NAMALWA (cell line): ENCODE results near the gene AP5B1.

Source experiments
- DNase-seq: peaks from one replicate; pipeline ENCODE4 v3.0.0-alpha.2; 2015; ENCODE audit warnings: low spot score

The AP5B1 gene, protein sequence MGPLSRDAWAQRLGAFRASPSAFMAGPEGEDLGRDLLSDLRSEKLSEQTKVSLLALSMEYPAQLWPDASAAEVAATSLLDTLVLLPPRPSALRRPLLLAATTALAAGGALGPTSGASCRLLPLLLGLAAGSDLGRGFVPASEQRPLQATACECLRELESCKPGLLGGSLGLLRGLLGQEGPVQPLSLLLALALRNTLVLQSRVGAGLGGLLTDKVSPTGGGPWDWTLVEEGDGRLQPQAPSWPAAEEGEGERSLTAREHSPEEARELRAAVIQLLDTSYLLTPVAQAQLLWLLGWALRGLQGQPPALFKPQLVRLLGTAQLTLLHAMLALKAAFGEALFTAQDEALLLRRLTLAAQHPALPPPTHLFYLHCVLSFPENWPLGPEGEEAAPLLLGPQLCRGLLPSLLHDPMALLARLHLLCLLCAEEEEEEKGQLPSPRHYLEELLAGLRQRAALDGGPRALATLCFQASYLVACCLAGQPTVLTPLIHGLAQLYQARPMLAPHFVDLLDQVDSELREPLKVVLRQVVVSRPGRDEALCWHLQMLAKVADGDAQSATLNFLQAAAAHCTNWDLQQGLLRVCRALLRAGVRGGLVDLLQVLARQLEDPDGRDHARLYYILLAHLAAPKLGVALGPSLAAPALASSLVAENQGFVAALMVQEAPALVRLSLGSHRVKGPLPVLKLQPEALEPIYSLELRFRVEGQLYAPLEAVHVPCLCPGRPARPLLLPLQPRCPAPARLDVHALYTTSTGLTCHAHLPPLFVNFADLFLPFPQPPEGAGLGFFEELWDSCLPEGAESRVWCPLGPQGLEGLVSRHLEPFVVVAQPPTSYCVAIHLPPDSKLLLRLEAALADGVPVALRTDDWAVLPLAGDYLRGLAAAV

DNA sequence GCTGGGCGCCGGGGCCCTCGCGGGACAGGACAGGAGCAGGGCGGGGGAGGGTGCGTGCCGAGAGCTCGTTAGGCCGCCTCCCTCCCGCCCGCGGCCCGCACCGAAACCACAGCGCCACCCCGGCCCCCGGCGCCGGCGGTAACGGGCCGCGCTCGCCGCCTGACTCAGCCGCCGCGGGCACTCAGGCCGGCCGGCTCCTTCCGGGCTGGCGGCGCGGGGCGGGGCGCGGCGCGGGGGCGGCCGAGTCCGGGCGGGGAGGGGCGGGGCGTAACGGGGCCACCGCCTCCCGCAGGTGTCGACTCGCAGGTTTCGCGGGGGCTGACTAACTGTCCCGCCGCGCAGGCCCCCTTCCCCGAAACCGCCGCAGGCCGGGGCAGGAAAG, at the start of gene AP5B1:
Gene AP5B1 (minus strand): TSS at position 207 of the 382 bp plus-strand sequence. CDS start 385 bp downstream, outside the sequence.
- DNase-seq, result peak; percentile 75

DNA sequence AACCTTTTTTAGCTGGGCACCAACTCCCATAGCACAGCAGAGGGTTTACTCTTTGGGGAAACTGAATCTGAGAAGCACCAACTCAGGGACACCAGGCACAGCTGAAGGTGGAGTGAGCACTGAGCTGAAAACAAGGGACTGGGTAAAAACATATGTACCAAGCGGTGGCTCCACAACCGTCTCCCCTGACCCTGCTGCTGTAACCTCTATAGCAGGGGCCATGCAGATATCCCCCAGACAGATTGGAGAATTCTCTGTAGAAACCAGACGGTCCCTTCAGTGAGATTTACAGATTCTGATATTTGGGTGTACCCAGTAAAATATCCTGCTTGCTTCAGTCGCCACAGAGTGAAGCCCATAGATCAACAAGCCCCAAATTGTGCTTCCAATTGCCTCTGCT, 48.7 kb upstream of the AP5B1 start:
- DNase-seq, result no peak

GRCh38 chr11:65826984-65827735, 46.4 kb upstream of the AP5B1 start:
- no peak for DNase-seq

DNA sequence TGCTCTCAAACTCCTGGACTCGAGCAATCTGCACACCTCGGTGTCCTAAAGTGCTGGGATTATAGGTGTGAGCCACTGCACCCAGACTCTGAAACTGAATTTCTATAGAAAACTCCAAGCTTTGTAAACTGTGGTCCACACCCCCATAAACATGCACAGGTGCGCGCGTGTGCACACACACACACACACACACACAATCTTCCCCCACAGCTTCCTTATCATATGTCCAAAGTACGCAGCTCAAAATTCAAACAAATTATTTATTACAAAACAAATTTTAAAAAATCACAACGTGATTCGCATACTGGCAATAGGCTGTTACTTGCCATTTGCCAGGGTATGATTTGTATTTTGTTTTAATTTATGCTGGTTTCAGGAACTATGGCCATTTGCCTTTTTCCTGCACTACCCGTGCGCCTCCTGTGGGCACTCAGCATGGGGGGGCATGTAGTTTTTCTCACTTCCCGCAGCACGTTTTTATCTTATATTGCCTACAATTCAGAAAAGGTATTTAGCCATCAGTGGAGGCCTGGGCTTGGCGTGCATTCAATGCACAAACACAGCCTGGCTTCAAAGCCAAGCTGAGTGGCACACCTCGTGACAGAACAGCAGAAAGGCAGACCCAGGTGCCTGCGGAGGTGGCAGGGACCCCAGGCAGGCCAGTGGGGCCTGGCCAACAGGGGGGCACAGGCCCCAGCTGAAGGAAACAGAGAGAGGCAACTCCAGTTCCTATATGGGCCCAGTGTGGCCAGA, 42.2 kb upstream of the AP5B1 start:
- DNase-seq, result no peak

DNA sequence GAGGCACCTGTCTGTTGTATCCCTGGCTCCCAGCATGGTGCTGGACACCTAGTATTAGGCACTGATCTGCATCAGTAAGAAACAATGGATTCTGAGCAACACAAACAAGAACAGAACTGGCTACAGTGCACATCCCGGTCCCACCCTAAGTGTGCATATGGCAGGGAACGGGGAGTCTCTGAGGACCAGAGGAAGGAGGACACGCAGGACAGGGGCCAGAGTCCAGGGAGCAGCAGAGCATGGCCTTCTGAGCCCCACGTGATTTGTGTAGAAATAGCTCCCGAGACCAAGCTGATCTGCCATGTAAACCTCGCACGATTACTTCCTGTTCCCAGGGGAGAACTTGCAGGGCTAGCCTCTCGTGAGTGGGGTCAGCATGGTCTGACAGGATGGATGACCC, 40.3 kb upstream of the AP5B1 start:
- DNase-seq, result no peak

DNA sequence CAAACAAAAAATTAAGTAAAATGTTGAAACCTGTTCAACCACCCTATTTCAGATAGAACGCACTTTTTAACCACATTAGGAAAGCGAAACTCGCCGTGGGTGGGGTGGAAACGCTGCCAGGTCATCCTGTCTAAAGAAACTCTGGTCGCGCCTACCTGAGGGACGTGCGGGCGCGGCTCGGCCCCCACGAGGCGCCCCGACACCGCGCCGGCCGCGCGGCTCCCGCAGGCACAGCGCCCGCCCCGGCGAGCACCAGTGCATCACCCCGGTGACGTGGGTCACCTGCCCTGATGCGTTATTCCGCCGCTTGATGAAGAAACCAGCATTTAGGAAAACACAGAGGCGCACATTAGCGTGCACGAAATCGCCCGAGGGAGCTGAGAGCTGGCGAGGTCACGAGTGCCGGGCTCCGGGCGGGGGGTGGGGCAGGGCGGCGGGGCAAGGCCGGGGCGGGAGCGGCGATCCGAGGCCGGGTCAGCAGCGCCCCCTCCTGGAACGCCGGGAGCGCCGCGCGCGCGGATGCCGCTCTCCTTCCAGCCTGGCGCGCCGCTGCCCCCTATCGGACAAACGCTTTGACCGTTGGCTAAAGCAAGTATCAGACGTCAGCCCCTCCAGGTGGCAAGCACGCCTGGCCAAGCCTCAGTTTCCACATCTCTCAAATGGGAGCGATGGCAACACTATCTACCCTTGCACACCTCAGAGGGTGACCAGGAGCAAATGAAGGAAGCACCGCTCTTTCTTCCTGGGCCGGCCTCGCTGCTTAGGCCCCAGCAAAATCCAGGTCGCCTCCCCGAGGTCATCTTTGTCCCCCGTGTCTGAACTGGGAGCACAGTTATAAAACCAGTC, 37.3 kb upstream of the AP5B1 start:
- DNase-seq, result peak; percentile 91

DNA sequence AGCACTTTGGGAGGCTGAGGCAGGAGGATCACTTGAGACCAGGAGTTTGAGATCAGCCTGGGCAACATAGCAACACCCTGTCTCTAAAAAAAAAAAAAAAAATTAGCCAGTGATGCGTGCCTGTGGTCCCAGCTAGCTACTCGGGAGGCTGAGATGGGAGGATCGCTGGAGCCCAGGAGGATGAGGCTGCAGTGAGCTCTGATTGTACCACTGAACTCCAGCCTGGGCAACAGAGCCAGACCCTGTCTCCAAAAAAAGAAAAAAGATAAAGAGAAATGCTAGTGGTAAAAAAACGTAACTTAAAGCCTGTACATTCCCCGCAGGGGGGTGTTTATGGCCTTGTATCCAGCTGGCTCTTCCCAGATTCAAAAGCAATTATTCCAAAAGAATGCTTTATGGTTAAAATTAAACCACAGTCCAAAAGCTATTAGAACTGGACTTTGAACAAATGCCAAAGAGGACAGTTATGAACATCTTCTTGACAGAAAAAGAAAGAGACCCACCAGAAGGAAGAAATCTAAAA, 36.6 kb upstream of the AP5B1 start:
- no peak for DNase-seq

DNA sequence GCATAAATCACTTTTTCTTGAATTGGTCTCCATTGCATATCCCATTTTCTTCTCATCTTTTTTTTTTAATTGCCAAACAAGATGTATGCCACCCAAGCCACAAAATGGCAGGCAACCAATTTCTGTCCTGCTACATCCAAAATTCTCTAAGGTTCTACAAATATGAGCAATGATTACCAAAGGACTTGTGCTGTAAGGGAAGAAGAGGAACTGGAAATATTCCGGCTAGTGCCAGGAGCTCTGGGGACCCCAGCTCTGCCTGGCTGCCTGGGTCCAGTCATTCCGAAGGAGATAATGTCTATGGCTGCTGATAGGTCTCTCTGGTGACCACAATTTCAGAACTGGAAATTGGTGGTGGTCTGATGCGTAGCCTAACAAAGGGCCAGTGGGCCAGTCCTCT, 35.9 kb upstream of the AP5B1 start:
- no peak for DNase-seq

GRCh38 chr11:65814986-65815565, 34.3 kb upstream of the AP5B1 start:
- DNase-seq, result no peak

DNA sequence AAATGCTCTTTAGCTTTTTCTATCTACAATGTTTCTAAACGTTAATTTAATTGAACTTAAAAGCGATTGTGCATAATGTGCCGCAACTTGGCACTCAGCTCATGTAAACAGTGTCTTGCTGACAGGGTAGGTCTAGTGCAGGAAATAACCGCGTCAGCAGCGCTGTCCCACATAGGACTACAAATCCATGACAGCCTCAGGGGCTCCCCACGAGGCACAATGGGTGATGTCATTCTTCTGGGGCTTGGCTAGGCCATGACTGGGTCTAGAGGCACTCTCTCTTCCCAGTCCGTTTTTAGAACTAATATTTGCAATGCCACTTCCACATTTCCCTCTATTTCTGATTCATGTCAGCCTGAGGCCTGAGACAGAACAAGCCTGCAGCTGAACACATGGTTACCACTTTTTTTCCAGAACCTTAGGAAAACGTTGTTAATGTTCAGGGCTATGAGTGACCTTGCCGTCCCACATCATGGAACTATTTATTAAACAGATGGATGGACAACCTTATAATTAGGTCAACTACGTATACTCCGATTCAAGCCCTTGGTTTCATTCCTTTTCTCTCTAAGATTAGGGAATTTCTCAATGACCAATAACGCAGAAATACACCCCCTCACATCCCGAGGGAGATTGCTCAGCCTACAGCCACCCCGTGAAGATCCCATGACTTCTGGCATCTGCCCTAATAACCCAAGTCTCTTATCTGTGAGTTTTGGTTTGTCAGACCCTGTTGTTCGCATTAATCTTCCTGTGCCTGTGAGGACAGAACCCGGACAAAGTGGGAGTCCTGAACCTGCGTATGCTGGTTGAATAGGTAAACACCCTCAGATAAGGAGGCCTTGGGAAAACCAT, 33.6 kb upstream of the AP5B1 start:
- DNase-seq, result no peak

DNA sequence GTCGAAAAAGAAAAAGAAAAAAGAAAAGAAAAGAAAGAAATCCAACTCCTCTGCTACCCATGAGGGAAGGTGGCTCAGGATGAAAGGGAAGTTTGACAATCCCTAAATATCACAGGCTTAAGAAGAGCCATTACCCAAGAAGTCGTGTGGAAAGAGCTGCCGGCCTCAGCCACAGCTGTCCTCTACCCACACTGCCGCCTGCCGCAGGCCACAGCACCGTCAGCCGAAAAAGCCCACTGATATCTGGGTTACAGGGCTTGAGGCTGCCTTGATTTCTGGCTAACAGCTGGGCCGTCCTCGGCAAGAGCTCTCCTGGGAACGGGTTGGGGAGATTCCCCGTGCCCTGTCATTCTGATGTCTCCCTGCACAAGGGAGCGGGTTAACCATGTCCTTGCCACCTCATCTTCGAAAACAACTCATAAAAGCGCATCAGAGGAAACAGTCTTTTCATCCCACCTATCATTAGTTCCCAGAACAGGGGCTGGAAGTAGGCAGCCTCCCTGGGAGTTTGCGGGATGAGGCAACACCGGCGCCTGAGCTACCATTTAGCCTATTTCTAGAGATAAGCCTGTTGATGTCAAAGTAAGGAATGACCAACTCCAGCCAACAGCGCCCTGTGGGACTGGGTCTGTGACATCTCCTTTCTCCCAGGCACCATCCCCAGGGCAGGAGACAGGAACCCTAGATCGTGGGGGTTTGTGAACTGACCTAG, 31.1 kb upstream of the AP5B1 start:
- no peak for DNase-seq

- peak; percentile 28 for DNase-seq
These were observed 29.5 kb upstream of the AP5B1 start for GRCh38 chr11:65810046-65810868.

GRCh38 chr11:65809496-65809895, 28.7 kb upstream of the AP5B1 start:
- no peak for DNase-seq

DNA sequence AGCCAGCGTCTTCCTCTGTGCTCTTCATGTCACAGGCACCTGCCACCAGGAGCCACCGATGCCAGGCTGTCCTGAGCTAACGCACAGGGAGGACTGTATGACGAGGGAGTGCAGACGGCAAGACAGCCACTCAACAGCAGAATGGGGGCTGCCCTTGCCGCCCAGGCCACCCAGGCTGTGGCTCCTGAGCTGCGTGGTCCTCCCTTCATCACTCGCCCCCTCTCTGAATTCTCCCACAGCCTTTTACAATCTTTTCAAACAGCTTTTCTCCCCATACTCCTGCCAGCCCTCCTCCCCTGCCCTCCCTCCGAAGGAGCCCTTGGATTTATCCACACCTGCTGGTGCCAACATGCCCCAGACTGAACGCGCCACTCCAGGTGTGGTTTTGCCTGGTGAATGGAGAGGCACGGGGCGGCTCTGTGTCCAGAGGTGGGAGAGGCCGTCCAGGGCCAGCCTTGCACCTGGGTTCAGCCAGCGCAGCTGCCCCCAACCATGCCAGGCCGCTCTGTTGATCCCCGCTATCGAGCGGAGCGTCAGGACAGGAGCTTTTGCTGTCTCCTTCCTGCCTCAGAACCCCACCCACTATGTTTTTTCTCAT, 28.1 kb upstream of the AP5B1 start:
- DNase-seq, result no peak

GRCh38 chr11:65806979-65807378, 26.2 kb upstream of the AP5B1 start:
- DNase-seq, result no peak

DNA sequence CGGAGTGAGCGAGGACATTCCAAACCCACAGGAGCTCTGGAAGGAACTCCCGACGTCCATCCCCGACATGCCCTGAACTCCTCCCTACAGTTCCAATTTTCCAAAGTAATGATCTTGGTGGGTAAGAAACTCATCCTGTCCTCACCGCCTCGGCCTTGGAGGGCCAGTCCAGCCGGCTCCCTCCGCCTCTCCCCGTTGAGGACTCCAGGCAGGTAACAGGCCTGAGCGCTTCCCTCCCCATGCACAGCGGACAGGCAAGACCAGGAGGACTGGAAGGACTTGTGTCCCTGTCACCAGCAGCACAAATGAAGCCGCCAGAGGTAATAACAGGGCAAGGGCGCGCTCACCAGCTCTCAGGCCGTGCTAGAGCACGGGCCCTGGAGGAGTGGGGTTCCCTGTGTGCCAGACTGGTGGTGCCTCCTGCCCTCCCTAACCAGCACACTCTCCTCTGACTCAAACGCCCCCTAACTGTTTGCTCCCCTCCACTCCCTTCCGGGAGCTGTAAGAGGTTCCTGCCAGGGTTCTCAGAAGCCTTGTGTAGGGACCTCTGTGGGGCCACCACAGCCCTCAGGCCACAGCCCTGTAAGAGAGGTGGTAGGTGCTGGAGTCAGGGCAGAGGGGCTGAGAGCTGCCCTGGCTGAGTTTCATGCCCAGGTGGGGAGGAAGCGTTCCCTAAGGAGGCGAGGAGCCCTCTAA, 23.2 kb upstream of the AP5B1 start:
- no peak for DNase-seq

- DNase-seq, result no peak
These were observed 22.1 kb upstream of the AP5B1 start for GRCh38 chr11:65802841-65803240.
